Kidney epithelial cell (primary cell): ENCODE results near the gene CRYBB3. TPM values are rescaled to one million over a fixed set of nuclear protein-coding genes. Genes with fewer than 3 reads are reported as not detected.
"Not testable (repeated sequence)": the region's sequence is repeated elsewhere in the genome, so short reads cannot be mapped to it uniquely, and the experiment has no call there.

Experiments
- DNase-seq: peaks from one replicate; pipeline ENCODE4 v3.0.0-alpha.2; 2010; ENCODE audit warnings: low read depth
- H3K27me3 ChIP-seq: 2 replicates; pipeline ENCODE4 v1.6.0; 2011; ENCODE audit warnings: low read length; ENCODE audit not compliant: control insufficient read depth, insufficient read depth
- H3K36me3 ChIP-seq: 2 replicates; pipeline ENCODE4 v1.5.1; 2011; ENCODE audit warnings: low read length; ENCODE audit not compliant: control insufficient read depth, insufficient read depth
- H3K4me3 ChIP-seq: 2 replicates; pipeline ENCODE4 v1.5.1; 2011; ENCODE audit warnings: low read depth, mild to moderate bottlenecking, control low read depth, low read length
- total RNA-seq: library from RNA; depleted of rRNA; stranded (reverse); fragments of >200 nt; gene quantifications from 2 replicates; pipeline ENCODE4 v1.2.3, GENCODE V29; 2015
- TF ChIP-seq, protein P1 (sequence below): IDR thresholded peaks from 2 replicates; pipeline ENCODE4 v1.5.1; 2011; ENCODE audit warnings: mild to moderate bottlenecking, moderate library complexity, low read length, control low read depth, inconsistent platforms; ENCODE audit not compliant: insufficient read depth, poor library complexity, severe bottlenecking

CRYBB3 gene
- total RNA-seq, 1 donor from 2014 or later: not detected

DNA sequence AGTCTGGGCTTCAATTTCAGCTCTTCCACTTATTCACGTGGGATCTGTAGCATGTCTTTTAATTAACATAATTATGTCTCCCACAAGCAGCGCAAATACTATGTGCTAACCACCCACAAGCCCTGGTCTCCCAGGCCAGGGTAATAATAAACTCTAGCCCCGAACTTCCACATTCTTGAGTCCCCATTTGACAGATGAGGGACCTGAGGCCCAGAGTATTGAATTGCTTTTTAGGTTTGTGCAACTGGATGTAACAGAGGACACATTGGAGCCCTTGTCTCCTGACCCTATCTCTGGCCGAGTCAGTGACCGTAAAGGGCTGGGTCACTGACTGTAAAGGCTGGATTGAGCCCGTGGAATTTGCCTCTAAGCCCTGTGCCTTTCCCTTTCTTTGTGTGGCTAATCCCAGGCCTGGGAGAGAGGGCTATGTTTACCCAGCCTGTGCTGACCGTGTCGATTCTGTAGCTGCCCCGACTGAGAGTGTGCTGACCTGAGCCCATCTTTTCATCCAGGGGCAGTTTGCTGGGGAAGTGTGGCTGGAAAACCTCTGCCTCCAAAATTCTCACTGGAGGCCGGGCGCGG lies 23.7 kb downstream of the CRYBB3 start:
- no peak for DNase-seq

DNA sequence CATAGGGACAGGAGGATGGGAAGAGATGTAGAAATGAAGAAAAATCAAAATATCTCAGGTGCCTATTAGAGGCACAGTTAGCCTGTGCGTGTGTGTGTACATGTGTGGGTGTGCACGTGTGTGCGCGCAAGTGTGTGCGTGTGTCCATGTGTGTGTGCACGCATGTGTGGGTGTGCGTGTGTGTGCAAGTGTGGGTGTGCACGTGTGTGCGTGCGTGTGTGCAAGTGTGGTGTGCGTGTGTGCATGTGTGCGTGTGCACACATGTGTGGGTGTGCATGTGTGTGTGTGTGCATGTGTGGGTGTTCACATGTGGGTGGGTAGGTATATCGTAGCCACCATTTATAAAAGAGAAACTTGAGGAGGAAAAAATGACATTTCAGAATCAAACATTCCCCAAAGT lies 29.2 kb downstream of the CRYBB3 start:
- H3K27me3 ChIP-seq: peaks cover 4% of the 10 kb centered on the region
- no peak overlapping the region for H3K4me3 ChIP-seq
- no peak for DNase-seq
- TF ChIP-seq, protein P1, sequence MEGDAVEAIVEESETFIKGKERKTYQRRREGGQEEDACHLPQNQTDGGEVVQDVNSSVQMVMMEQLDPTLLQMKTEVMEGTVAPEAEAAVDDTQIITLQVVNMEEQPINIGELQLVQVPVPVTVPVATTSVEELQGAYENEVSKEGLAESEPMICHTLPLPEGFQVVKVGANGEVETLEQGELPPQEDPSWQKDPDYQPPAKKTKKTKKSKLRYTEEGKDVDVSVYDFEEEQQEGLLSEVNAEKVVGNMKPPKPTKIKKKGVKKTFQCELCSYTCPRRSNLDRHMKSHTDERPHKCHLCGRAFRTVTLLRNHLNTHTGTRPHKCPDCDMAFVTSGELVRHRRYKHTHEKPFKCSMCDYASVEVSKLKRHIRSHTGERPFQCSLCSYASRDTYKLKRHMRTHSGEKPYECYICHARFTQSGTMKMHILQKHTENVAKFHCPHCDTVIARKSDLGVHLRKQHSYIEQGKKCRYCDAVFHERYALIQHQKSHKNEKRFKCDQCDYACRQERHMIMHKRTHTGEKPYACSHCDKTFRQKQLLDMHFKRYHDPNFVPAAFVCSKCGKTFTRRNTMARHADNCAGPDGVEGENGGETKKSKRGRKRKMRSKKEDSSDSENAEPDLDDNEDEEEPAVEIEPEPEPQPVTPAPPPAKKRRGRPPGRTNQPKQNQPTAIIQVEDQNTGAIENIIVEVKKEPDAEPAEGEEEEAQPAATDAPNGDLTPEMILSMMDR: no peak
- H3K36me3 ChIP-seq: no peaks in the 10 kb centered on the region

More for the DNA sequence above, 23.7 kb downstream of the CRYBB3 start:
- TF ChIP-seq, protein P1: no peak
- Histone ChIP-seq H3K4me3 (no peak overlapping the region), H3K36me3 (no peaks in the 10 kb centered on the region), H3K27me3 (peaks cover 20% of the 10 kb centered on the region)

DNA sequence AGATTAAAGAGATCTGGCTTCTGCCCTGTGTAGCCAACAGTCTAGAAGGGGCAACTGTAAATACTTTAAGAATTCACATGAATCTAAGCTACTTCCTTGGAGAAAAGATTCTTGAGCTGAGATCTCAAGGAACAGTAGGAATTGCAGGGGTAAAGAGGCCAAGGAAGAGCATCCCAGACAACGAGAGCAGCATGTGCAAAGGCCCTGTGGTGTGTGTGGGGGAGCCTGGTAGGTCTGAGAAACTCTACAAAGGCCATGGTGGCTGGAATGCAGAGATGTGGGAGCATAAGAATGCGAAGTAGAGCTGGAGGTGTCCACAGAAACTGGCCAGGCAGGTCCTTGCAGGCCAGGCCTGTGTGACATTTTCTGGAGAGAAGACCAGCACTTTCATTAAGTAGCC lies 31.1 kb downstream of the CRYBB3 start:
- H3K27me3 ChIP-seq, DNase-seq, H3K4me3 ChIP-seq, H3K36me3 ChIP-seq: not testable (repeated sequence)

DNA sequence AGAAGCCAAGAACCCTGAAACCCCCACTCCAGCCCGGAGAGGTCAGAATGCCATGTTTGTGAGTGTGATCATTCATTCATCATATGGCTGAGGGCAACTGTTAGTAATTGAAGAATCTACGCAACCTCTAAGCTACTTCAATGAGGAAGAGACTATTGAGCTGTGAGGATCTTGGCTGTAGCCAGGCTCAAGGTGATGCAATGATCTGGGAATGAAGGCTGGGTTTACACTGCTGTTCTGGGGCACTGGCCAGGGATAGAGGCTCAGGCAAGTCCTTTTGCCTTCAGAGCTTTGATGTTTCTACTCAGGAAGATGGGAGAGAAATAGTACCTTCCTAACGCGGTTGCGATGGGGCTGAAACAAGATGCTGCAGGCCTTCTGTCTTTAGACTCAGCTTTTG lies 32.6 kb downstream of the CRYBB3 start:
- H3K27me3 ChIP-seq: peaks cover 5% of the 10 kb centered on the region
- DNase-seq: no peak
- TF ChIP-seq, protein P1: no peak
- no peak overlapping the region for H3K4me3 ChIP-seq
- no peaks in the 10 kb centered on the region for H3K36me3 ChIP-seq

DNA sequence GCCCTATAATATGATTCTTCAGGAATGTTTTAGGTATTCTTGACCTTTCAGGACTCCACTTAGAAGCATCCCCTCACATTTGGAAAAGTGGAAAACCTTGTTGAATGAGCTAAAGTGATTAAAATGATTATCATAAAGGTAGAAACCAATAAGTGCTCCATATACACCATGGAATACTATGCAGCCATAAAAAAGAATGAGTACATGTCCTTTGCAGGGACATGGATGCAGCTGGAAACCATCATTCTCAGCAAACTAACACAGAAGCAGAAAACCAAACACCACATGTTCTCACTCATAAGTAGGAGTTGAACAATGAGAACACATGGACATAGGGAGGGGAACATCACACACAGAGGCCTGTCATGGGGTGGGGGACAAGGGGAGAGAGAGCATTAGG lies 34.0 kb downstream of the CRYBB3 start:
- DNase-seq, H3K36me3 ChIP-seq: not testable (repeated sequence)

DNA sequence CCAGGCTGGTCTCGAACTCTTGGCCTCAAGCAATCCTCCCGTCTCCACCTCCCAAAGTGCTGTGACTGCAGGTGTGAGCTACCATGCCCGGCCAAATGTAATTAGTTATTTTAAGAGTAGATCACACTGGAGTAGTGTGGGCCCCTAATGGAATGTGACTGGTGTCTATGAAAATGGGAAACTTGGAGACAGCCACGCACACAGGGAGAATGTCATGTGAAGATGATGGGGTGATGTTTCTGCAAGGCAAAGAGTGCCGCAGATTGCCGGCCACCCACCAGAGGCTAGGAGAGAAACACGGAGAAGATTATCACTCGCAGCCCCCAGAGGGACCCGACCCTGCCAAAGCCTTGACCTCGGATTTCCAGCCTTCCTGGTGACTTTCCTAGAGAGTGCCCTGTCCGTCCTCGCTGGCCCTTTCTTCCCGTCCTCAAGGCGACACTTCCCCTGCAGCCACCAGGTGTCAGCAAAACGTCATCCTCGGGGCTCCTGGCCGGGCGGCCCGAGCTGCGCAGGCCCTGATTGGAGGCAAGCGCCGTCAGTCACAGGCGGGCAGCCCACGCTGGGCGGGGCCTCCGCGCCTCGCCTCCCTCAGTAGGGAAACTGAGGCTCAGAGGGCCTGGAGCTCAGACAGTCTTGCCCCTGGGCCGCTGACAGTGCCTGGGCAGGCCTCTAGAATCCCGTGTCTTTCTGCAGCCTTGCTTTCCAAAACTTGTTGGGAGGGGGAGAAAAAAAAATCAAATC lies 36.1 kb downstream of the CRYBB3 start:
- H3K4me3 ChIP-seq: no peak overlapping the region
- TF ChIP-seq, protein P1: peak; percentile 80

More for the DNA sequence above, 34.0 kb downstream of the CRYBB3 start:
- not testable (repeated sequence) for H3K27me3 ChIP-seq, H3K4me3 ChIP-seq

DNA sequence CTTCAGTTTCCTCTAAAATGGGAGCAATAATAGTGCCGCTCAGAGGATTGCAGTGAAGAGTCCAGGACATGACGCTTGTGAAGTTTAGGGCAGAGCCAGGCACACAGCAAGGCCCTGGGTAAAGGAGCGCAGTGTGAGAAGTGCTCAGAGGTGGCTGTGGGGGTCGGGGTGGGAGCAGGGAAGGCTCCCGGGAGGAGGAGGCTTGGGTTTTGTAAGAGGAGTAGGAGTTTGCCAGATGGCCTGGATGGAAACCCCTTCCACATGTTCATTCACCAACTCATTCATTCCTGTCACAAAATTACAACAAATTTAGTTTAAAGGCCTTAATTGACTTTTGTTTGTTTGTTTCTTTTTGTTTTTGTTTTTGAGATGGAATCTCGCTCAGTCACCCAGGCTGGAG lies 36.8 kb downstream of the CRYBB3 start:
- Histone ChIP-seq H3K4me3 (no peak overlapping the region), H3K27me3 (peaks cover 5% of the 10 kb centered on the region), H3K36me3 (no peaks in the 10 kb centered on the region)
- TF ChIP-seq, protein P1: no peak
- no peak for DNase-seq

More for the DNA sequence above, 36.1 kb downstream of the CRYBB3 start:
- H3K36me3 ChIP-seq: no peaks in the 10 kb centered on the region
- DNase-seq: peak; percentile 14
- peaks cover 5% of the 10 kb centered on the region for H3K27me3 ChIP-seq
